ENCODE measurements around the gene ADSS1. TPM values are rescaled to one million over a fixed set of nuclear protein-coding genes. Genes with fewer than 3 reads are reported as not detected.
"Not testable (repeated sequence)": the region's sequence is repeated elsewhere in the genome, so short reads cannot be mapped to it uniquely, and the experiment has no call there.

The ADSS1 gene
- total and polyA plus RNA-seq, 10 donors: 2.7 to 11.7 (median 5.1) TPM

DNA sequence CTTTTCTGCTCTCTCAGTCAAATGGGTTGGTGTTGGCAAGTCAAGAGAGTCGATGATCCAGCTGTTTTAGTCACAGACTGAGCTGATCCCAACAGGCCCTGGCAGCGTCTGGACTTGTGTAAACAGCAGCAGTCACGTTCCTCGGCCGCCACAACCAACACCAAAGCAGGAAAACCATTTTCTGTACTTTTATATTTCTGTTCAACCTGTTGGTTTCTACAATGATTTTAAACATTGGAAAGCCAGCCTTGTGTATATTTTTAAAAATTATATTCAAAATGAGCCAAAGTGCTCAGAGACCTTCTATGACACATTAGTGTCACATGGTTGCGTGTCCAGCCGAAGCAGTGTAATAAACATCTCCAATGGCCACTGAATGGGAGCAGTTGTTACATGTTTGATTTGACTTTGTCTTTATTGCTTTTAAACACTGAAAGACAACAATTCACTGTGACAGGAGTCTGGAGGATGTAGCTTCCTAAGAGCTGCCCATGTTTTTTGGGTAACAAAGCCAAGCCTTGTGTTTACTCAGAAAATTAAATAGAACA lies 23.0 kb downstream of the ADSS1 start:
- no peak for TF ChIP-seq POLR2AphosphoS5 (IDR thresholded peaks at IDR 0.05)
- no peak for TF ChIP-seq POLR2A (IDR thresholded peaks at IDR 0.05)
- Histone ChIP-seq H3K9me3 (no peaks in the 10 kb centered on the region), H3K36me3 (no peaks in the 10 kb centered on the region), H3K4me3 (no peak overlapping the region), H3K27me3 (replicated peaks in 1 of 7) (no peaks in the 10 kb centered on the region), H3K27ac (no peak overlapping the region), H3K4me1 (peaks cover 2 to 30% (median 8%) of the 10 kb centered on the region in 6 donors)
- DNase-seq: peak; percentile 46
- WGBS, 5 donors: 78 to 93% (median 87%) methylated on average over 7 of the region's 7 CpGs
- intact Hi-C loops (cut with DNase I; ENCODE audit: low total_unique reads): no loop called here

GRCh38 chr14:104747876-104748275 lies 23.8 kb downstream of the ADSS1 start:
- WGBS, 5 donors: 32 to 68% (median 64%) methylated on average over 3 to 9 of the region's 9 CpGs
- Histone ChIP-seq H3K4me1 (peaks cover 2 to 28% (median 10%) of the 10 kb centered on the region in 6 donors), H3K4me3 (no peak overlapping the region), H3K36me3 (no peaks in the 10 kb centered on the region), H3K9me3 (no peaks in the 10 kb centered on the region), H3K27ac (peak overlapping the region in 2 of 8 donors; percentile 17 to 40), H3K27me3 (replicated peaks in 1 of 7) (no peaks in the 10 kb centered on the region)
- intact Hi-C loops (cut with DNase I; ENCODE audit: low total_unique reads): no loop called here
- TF ChIP-seq CTCF (IDR thresholded peaks at IDR 0.05 in 8 of 11, conservative IDR thresholded peaks at IDR 0.05 in 3 of 11) (no peak), POLR2AphosphoS5 (IDR thresholded peaks at IDR 0.05) (peak in 2 of 3 donors; percentile 55 to 66), POLR2A (IDR thresholded peaks at IDR 0.05) (no peak)
- DNase-seq: peak; percentile 76

DNA sequence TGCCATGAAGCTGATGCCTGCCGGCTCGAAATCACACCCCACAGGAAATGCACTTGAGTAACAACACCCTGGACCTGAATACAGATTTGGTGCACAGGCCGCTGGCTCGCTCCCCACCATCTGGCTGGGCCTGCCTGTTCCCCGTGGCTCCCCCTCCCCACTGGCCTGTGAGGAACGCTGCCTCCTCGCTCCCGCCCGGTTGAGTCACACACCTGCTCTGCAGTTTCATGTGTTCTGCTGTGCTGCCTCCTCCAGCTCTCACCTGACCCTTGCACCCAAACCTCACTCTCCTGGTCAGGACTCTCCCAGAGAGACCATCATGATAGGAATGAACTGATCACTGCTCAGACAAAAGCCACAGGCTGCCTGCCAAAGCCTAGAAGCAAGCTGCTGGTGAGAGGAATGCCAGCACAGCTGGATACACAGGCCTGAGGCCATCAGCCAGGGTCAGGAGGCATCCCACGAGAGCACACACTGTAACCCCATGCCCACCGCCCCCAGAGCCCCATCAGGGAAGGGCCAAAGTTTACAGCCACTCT lies 25.2 kb downstream of the ADSS1 start:
- no peak overlapping the region for H3K27ac ChIP-seq
- intact Hi-C loops (cut with DNase I; ENCODE audit: low total_unique reads): no loop called here

DNA sequence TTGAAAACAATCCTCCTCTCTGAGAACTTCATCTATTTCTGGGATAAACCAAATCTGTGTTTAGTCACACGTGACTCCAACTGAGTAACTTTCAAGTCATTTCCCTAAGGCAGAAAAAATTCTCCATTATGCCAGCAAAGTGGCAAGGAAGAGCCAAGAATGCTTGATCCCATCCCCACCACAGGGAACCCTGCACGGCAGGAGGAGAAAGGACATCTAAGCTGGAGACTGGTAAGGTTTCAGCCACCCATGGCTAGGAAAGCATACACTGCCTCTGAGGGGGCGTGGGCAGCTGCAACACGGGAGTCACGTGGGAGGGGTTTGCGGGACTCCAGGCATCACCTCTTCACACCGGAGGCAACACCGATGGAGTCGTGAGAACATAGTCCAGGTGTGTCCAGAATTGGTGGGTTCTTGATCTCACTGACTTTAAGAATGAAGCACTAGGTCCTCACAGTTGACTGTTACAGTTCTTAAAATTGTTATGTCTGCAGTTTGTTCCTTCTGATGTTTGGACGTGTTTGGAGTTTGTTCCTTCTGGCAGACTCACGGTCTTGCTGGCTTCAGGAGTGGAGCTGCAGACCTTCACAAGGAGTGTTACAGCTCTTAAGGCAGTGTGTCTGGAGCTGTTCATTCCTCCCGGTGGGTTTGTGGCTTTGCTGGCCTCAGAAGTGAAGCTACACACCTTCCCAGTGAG lies 26.2 kb downstream of the ADSS1 start:
- no peak for TF ChIP-seq CTCF (IDR thresholded peaks at IDR 0.05 in 8 of 11, conservative IDR thresholded peaks at IDR 0.05 in 3 of 11)
- no peak for TF ChIP-seq POLR2AphosphoS5 (IDR thresholded peaks at IDR 0.05)
- TF ChIP-seq POLR2A (IDR thresholded peaks at IDR 0.05): no peak
- Histone ChIP-seq H3K4me1 (peaks cover 18 to 48% (median 28%) of the 10 kb centered on the region in 6 donors), H3K36me3 (peaks cover 0 to 3% (median under 1%) of the 10 kb centered on the region in 6 donors), H3K4me3 (no peak overlapping the region), H3K9me3 (no peaks in the 10 kb centered on the region), H3K27me3 (replicated peaks in 1 of 7) (no peaks in the 10 kb centered on the region), H3K27ac (no peak overlapping the region)
- WGBS, 5 donors: 85 to 94% (median 89%) methylated on average over 11 to 12 of the region's 12 CpGs
- intact Hi-C loops (cut with DNase I; ENCODE audit: low total_unique reads): no loop called here
- DNase-seq: peak; percentile 61

More for the DNA sequence above, 25.2 kb downstream of the ADSS1 start:
- Histone ChIP-seq H3K4me1 (peaks cover 8 to 37% (median 18%) of the 10 kb centered on the region in 6 donors), H3K9me3 (no peaks in the 10 kb centered on the region), H3K27me3 (replicated peaks in 1 of 7) (no peaks in the 10 kb centered on the region), H3K36me3 (no peaks in the 10 kb centered on the region), H3K4me3 (no peak overlapping the region)
- DNase-seq: peak; percentile 73
- TF ChIP-seq POLR2A (IDR thresholded peaks at IDR 0.05): no peak
- WGBS, 5 donors: 32 to 77% (median 65%) methylated on average over 8 to 11 of the region's 11 CpGs

- 82 to 98% (median 94%) methylated on average over 5 of the region's 5 CpGs for WGBS, 5 donors
- H3K36me3 ChIP-seq; H3K9me3 ChIP-seq; H3K27ac ChIP-seq; intact Hi-C loops (cut with DNase I; ENCODE audit: low total_unique reads); H3K27me3 ChIP-seq (replicated peaks in 1 of 7); H3K4me3 ChIP-seq: not testable (repeated sequence)
- peaks cover 18 to 53% (median 33%) of the 10 kb centered on the region in 6 donors for H3K4me1 ChIP-seq
- peak; percentile 57 for DNase-seq
These were observed 26.7 kb downstream of the ADSS1 start for GRCh38 chr14:104750753-104751057.
